Smooth muscle cell (in vitro differentiated cells): ENCODE data around the gene S100B. TPM values are rescaled to one million over a fixed set of nuclear protein-coding genes. Genes with fewer than 3 reads are reported as not detected.
"Not testable (repeated sequence)": the region's sequence is repeated elsewhere in the genome, so short reads cannot be mapped to it uniquely, and the experiment has no call there.

Source experiments
- DNase-seq: peaks from one replicate; lab custom pipeline; 2025; ENCODE audit not compliant: unreplicated experiment; lab: John Stamatoyannopoulos, UW
- H2AFZ ChIP-seq: fragments of 200-600 bp; sonication (generic); 2 replicates; pipeline ENCODE4 v1.6.0; 2016; ENCODE audit warnings: antibody characterized with exemption, low read depth, mild to moderate bottlenecking
- H3F3A ChIP-seq: fragments of 200-600 bp; sonication (generic); 2 replicates; pipeline ENCODE4 v1.6.0; 2017; ENCODE audit warnings: antibody characterized with exemption, low read depth
- H3K27ac ChIP-seq: fragments of 200-600 bp; sonication (generic); 2 replicates; pipeline ENCODE4 v1.5.1; 2016; ENCODE audit warnings: low read depth, mild to moderate bottlenecking
- H3K27me3 ChIP-seq: fragments of 200-600 bp; sonication (generic); 2 replicates; pipeline ENCODE4 v1.6.1; 2016; ENCODE audit warnings: low read depth, mild to moderate bottlenecking
- H3K36me3 ChIP-seq: fragments of 200-600 bp; sonication (generic); 2 replicates; pipeline ENCODE4 v1.5.1; 2016; ENCODE audit warnings: low read depth
- H3K4me1 ChIP-seq: fragments of 200-600 bp; sonication (generic); 2 replicates; pipeline ENCODE4 v1.5.1; 2016; ENCODE audit warnings: low read depth
- H3K4me2 ChIP-seq: fragments of 200-600 bp; sonication (generic); 2 replicates; pipeline ENCODE4 v1.6.0; 2016; ENCODE audit warnings: mild to moderate bottlenecking
- H3K4me3 ChIP-seq: fragments of 200-600 bp; sonication (generic); 2 replicates; pipeline ENCODE4 v1.5.1; 2016; ENCODE audit warnings: mild to moderate bottlenecking
- H3K79me2 ChIP-seq: fragments of 200-600 bp; sonication (generic); 2 replicates; pipeline ENCODE4 v1.6.0; 2016; ENCODE audit warnings: low read depth, mild to moderate bottlenecking
- H3K9ac ChIP-seq: fragments of 200-600 bp; sonication (generic); 2 replicates; pipeline ENCODE4 v1.6.0; 2016; ENCODE audit warnings: low read depth
- H3K9me3 ChIP-seq: fragments of 200-600 bp; sonication (generic); replicated peaks from 2 replicates; pipeline ENCODE4 v1.5.1; 2016; ENCODE audit warnings: low read depth
- H4K20me1 ChIP-seq: fragments of 200-600 bp; sonication (generic); 2 replicates; pipeline ENCODE4 v1.6.0; 2016; ENCODE audit warnings: low read depth
- CTCF ChIP-seq: fragments of 200-600 bp; sonication (generic); IDR thresholded peaks from 2 replicates; pipeline ENCODE4 v1.5.1; 2017; ENCODE audit warnings: borderline replicate concordance, mild to moderate bottlenecking, antibody characterized with exemption; ENCODE audit not compliant: insufficient read depth, poor library complexity, severe bottlenecking
- WGBS: methylation state at CpG from one replicate; pipeline ENCODE4 v1.1.7; 2016; ENCODE audit warnings: low lambda C conversion rate; 5-methylcytosine and 5-hydroxymethylcytosine counted together
- polyA plus RNA-seq: library from polyadenylated mRNA; unstranded; fragments of >200 nt; fragmentation: Nextera tagmentation; extraction: Ambion mirVana; gene quantifications from 2 replicates; pipeline ENCODE4 v1.2.1, GENCODE V29; 2016
- total RNA-seq: library from RNA; depleted of rRNA; stranded (reverse); fragments of >200 nt; gene quantifications from 2 replicates; pipeline ENCODE4 v1.2.3, GENCODE V29; 2014

The S100B gene
- total and polyA plus RNA-seq, 2 experiments from 2014 or later: not detected

GRCh38 chr21:46633566-46633965 lies 28.7 kb upstream of the S100B start:
- Histone ChIP-seq H3K27ac (no peak overlapping the region), H3K79me2 (peaks cover 30% of the 10 kb centered on the region), H3K4me3 (no peak overlapping the region), H2AFZ (no peak overlapping the region), H4K20me1 (peaks cover 26% of the 10 kb centered on the region), H3K9ac (no peak overlapping the region), H3K27me3 (no peaks in the 10 kb centered on the region), H3K36me3 (no peaks in the 10 kb centered on the region), H3K9me3 (no peaks in the 10 kb centered on the region), H3K4me1 (peaks cover 24% of the 10 kb centered on the region), H3F3A (no peaks in the 10 kb centered on the region), H3K4me2 (no peak overlapping the region)
- no peak for TF ChIP-seq CTCF
- DNase-seq: no peak
- 97% methylated on average over 5 of the region's 5 CpGs for WGBS

- H3K36me3 ChIP-seq, H4K20me1 ChIP-seq, H3F3A ChIP-seq, DNase-seq, H3K27ac ChIP-seq, H3K27me3 ChIP-seq, H3K4me1 ChIP-seq, H3K9ac ChIP-seq, H3K9me3 ChIP-seq, H3K79me2 ChIP-seq, H3K4me3 ChIP-seq, H3K4me2 ChIP-seq, H2AFZ ChIP-seq: not testable (repeated sequence)
- 92% methylated on average over 2 of the region's 2 CpGs for WGBS
These were observed 26.0 kb upstream of the S100B start for GRCh38 chr21:46630915-46631314.

- H3K36me3 ChIP-seq: no peaks in the 10 kb centered on the region
- no peak overlapping the region for H3K27ac ChIP-seq
- H3K79me2 ChIP-seq: no peaks in the 10 kb centered on the region
- no peak overlapping the region for H2AFZ ChIP-seq
- no peak for TF ChIP-seq CTCF
- no peak for DNase-seq
- H3K9ac ChIP-seq: no peak overlapping the region
- no peaks in the 10 kb centered on the region for H3F3A ChIP-seq
- H3K4me1 ChIP-seq: no peaks in the 10 kb centered on the region
- H4K20me1 ChIP-seq: no peaks in the 10 kb centered on the region
- H3K4me3 ChIP-seq: no peak overlapping the region
- H3K9me3 ChIP-seq: peaks cover 7% of the 10 kb centered on the region
- no peaks in the 10 kb centered on the region for H3K27me3 ChIP-seq
- 90% methylated on average over 6 of the region's 6 CpGs for WGBS
- H3K4me2 ChIP-seq: no peak overlapping the region
These were observed 24.0 kb upstream of the S100B start for GRCh38 chr21:46628868-46629267.

- Histone ChIP-seq H2AFZ (no peak overlapping the region), H3K27ac (no peak overlapping the region), H3K36me3 (no peaks in the 10 kb centered on the region), H3F3A (no peaks in the 10 kb centered on the region), H3K79me2 (no peaks in the 10 kb centered on the region), H4K20me1 (no peaks in the 10 kb centered on the region), H3K4me3 (no peak overlapping the region), H3K9me3 (peaks cover 7% of the 10 kb centered on the region), H3K27me3 (no peaks in the 10 kb centered on the region), H3K9ac (no peak overlapping the region), H3K4me1 (no peaks in the 10 kb centered on the region), H3K4me2 (no peak overlapping the region)
- TF ChIP-seq CTCF: no peak
- DNase-seq: no peak
- WGBS: 57% methylated on average over 4 of the region's 4 CpGs
These were observed 22.8 kb upstream of the S100B start for GRCh38 chr21:46627726-46628125.
